Astrocyte (in vitro differentiated cells and primary cell): ENCODE results near the gene PPM1A. TPM values are rescaled to one million over a fixed set of nuclear protein-coding genes. Genes with fewer than 3 reads are reported as not detected.

Source experiments
- DNase-seq: peaks from one replicate; pipeline ENCODE4 v3.0.0-alpha.2; 2010; ENCODE audit warnings: low read depth
- FAIRE-seq: peaks from 2 replicates; lab custom pipeline; 2011; peaks lifted over from hg19 to GRCh38; lab: Jason Lieb, UNC
- H2AFZ ChIP-seq: 2 replicates; pipeline ENCODE4 v1.6.0; 2012; ENCODE audit warnings: low read depth, low read length, inconsistent platforms
- H3K27ac ChIP-seq: 2 replicates; pipeline ENCODE4 v1.5.1; 2011; ENCODE audit warnings: low read depth, low read length, inconsistent platforms
- H3K27me3 ChIP-seq: 2 replicates; pipeline ENCODE4 v1.6.0; 2011; ENCODE audit warnings: low read length, inconsistent platforms; ENCODE audit not compliant: insufficient read depth
- H3K36me3 ChIP-seq: 2 replicates; pipeline ENCODE4 v1.5.1; 2011; ENCODE audit warnings: low read length, inconsistent platforms; ENCODE audit not compliant: insufficient read depth
- H3K4me1 ChIP-seq: 2 replicates; pipeline ENCODE4 v1.5.1; 2011; ENCODE audit warnings: low read length, inconsistent platforms; ENCODE audit not compliant: insufficient read depth
- H3K4me2 ChIP-seq: 2 replicates; pipeline ENCODE4 v1.6.0; 2012; ENCODE audit warnings: low read length, inconsistent platforms
- H3K4me3 ChIP-seq: 2 replicates; pipeline ENCODE4 v1.5.1; 2011; ENCODE audit warnings: low read depth, mild to moderate bottlenecking, low read length, inconsistent platforms; ENCODE audit not compliant: insufficient read depth
- H3K79me2 ChIP-seq: 2 replicates; pipeline ENCODE4 v1.6.0; 2012; ENCODE audit warnings: mild to moderate bottlenecking, low read length, inconsistent platforms; ENCODE audit not compliant: insufficient read depth
- H3K9ac ChIP-seq: 2 replicates; pipeline ENCODE4 v1.6.0; 2012; ENCODE audit warnings: mild to moderate bottlenecking, low read length, inconsistent platforms
- H3K9me3 ChIP-seq: 2 replicates; pipeline ENCODE4 v1.5.1; 2012; ENCODE audit warnings: low read depth, mild to moderate bottlenecking, low read length, inconsistent platforms; ENCODE audit not compliant: insufficient read depth
- H4K20me1 ChIP-seq: 2 replicates; pipeline ENCODE4 v1.6.0; 2012; ENCODE audit warnings: low read length, inconsistent platforms; ENCODE audit not compliant: insufficient read depth
- H3K27ac Mint-ChIP-seq: one replicate; pipeline ENCODE4 v1.8.0; 2021; ENCODE audit warnings: mild to moderate bottlenecking, mixed read lengths; ENCODE audit not compliant: unreplicated experiment
- H3K27me3 Mint-ChIP-seq: one replicate; pipeline ENCODE4 v1.8.0; 2021; ENCODE audit warnings: low read depth, mixed read lengths; ENCODE audit not compliant: unreplicated experiment
- H3K36me3 Mint-ChIP-seq: one replicate; pipeline ENCODE4 v1.8.0; 2021; ENCODE audit warnings: low read depth, mixed read lengths; ENCODE audit not compliant: unreplicated experiment
- H3K4me1 Mint-ChIP-seq: one replicate; pipeline ENCODE4 v1.8.0; 2021; ENCODE audit warnings: low read depth, mixed read lengths; ENCODE audit not compliant: unreplicated experiment
- H3K4me3 Mint-ChIP-seq: one replicate; pipeline ENCODE4 v1.8.0; 2021; ENCODE audit warnings: mild to moderate bottlenecking, moderate library complexity, mixed read lengths; ENCODE audit not compliant: unreplicated experiment
- H3K9me3 Mint-ChIP-seq: one replicate; pipeline ENCODE4 v1.8.0; 2021; ENCODE audit warnings: mild to moderate bottlenecking, mixed read lengths; ENCODE audit not compliant: unreplicated experiment
- CTCF ChIP-seq: IDR thresholded peaks from 2 replicates; pipeline ENCODE4 v1.5.1; 2011; ENCODE audit warnings: low read depth, mild to moderate bottlenecking, inconsistent platforms, low read length, moderate library complexity; ENCODE audit not compliant: insufficient read depth
- EZH2 ChIP-seq: IDR thresholded peaks from 2 replicates; pipeline ENCODE4 v1.6.1; 2012; ENCODE audit warnings: mild to moderate bottlenecking, low read length, inconsistent platforms; ENCODE audit not compliant: insufficient read depth
- total RNA-seq: library from RNA; stranded (reverse); gene quantifications from 2 replicates; pipeline ENCODE4 v1.2.1, GENCODE V29; 2021

The PPM1A gene
- total RNA-seq, 1 donor from 2014 or later, result 50.3 TPM

- no peaks in the 10 kb centered on the region for H3K27me3 ChIP-seq
- no peaks in the 10 kb centered on the region for H3K9me3 ChIP-seq
- no peaks in the 10 kb centered on the region for H3K36me3 ChIP-seq
- H4K20me1 ChIP-seq, result no peaks in the 10 kb centered on the region
- Mint-ChIP-seq H3K4me1 (no peaks in the 10 kb centered on the region), H3K9me3 (no peaks in the 10 kb centered on the region), H3K27me3 (no peaks in the 10 kb centered on the region), H3K4me3 (no peak overlapping the region), H3K27ac (no peak overlapping the region), H3K36me3 (no peaks in the 10 kb centered on the region)
- DNase-seq, result no peak
- no peak overlapping the region for H3K4me3 ChIP-seq
- H3K79me2 ChIP-seq, result no peaks in the 10 kb centered on the region
- no peak overlapping the region for H3K4me2 ChIP-seq
- H3K4me1 ChIP-seq, result no peaks in the 10 kb centered on the region
- H3K27ac ChIP-seq, result no peak overlapping the region
- no peak overlapping the region for H2AFZ ChIP-seq
- H3K9ac ChIP-seq, result no peak overlapping the region
- no peak for FAIRE-seq
- no peak for TF ChIP-seq CTCF
- no peak for TF ChIP-seq EZH2
Measured at GRCh38 chr14:60235440-60235839, 13.6 kb upstream of the PPM1A start.

- Histone ChIP-seq H3K9ac (no peak overlapping the region), H4K20me1 (no peaks in the 10 kb centered on the region), H3K4me3 (no peak overlapping the region), H3K36me3 (no peaks in the 10 kb centered on the region), H3K79me2 (no peaks in the 10 kb centered on the region), H3K9me3 (no peaks in the 10 kb centered on the region), H3K27me3 (no peaks in the 10 kb centered on the region), H3K4me1 (no peaks in the 10 kb centered on the region), H3K27ac (no peak overlapping the region), H2AFZ (no peak overlapping the region), H3K4me2 (no peak overlapping the region)
- FAIRE-seq (no peak), DNase-seq (no peak)
- no peaks in the 10 kb centered on the region for H3K36me3 Mint-ChIP-seq
- H3K27ac Mint-ChIP-seq, result no peak overlapping the region
- no peaks in the 10 kb centered on the region for H3K4me1 Mint-ChIP-seq
- TF ChIP-seq CTCF (no peak), EZH2 (no peak)
- H3K9me3 Mint-ChIP-seq, result no peaks in the 10 kb centered on the region
- H3K4me3 Mint-ChIP-seq, result no peak overlapping the region
- H3K27me3 Mint-ChIP-seq, result no peaks in the 10 kb centered on the region
Measured at GRCh38 chr14:60238955-60239354, 10.1 kb upstream of the PPM1A start.

GRCh38 chr14:60240139-60240856, 8.7 kb upstream of the PPM1A start:
- H3K27ac Mint-ChIP-seq, result no peak overlapping the region
- Histone ChIP-seq H3K4me2 (no peak overlapping the region), H3K4me3 (no peak overlapping the region), H3K27ac (no peak overlapping the region), H3K79me2 (no peaks in the 10 kb centered on the region), H2AFZ (no peak overlapping the region), H3K9ac (no peak overlapping the region), H3K9me3 (no peaks in the 10 kb centered on the region), H3K36me3 (no peaks in the 10 kb centered on the region), H3K27me3 (no peaks in the 10 kb centered on the region), H4K20me1 (no peaks in the 10 kb centered on the region), H3K4me1 (no peaks in the 10 kb centered on the region)
- FAIRE-seq, result no peak
- H3K4me1 Mint-ChIP-seq, result no peaks in the 10 kb centered on the region
- no peaks in the 10 kb centered on the region for H3K9me3 Mint-ChIP-seq
- H3K36me3 Mint-ChIP-seq, result no peaks in the 10 kb centered on the region
- H3K27me3 Mint-ChIP-seq, result no peaks in the 10 kb centered on the region
- TF ChIP-seq CTCF (no peak), EZH2 (no peak)
- no peak for DNase-seq
- no peak overlapping the region for H3K4me3 Mint-ChIP-seq
